Liver (tissue), 9 donors: ENCODE results near the gene NTM. TPM values are rescaled to one million over a fixed set of nuclear protein-coding genes. Genes with fewer than 3 reads are reported as not detected.

Experiments
- DNase-seq: peaks from one replicate; pipeline ENCODE4 v3.0.0-alpha.2; 2017; ENCODE audit warnings: low spot score
- H3K27ac ChIP-seq, 2 donors: one replicate each; pipeline ENCODE4 v1.7.0; 2013; ENCODE audit warnings: inconsistent platforms in 2 of 2, low read length in 2 of 2, control low read depth in 1 of 2, low read depth in 1 of 2, mild to moderate bottlenecking in 1 of 2
- H3K27me3 ChIP-seq, 4 donors: one replicate each; pipeline versions ENCODE4 v1.6.1 to v1.7.0; 2013; ENCODE audit warnings: low read length in 3 of 4, inconsistent platforms in 1 of 4, mild to moderate bottlenecking in 1 of 4, moderate library complexity in 1 of 4; ENCODE audit not compliant: control insufficient read depth in 4 of 4, insufficient read depth in 4 of 4
- H3K36me3 ChIP-seq, 4 donors: one replicate each; pipeline versions ENCODE4 v1.6.1 to v1.7.0; 2013; ENCODE audit warnings: low read length in 3 of 4, mild to moderate bottlenecking in 3 of 4, low read depth in 1 of 4, moderate library complexity in 1 of 4; ENCODE audit not compliant: control insufficient read depth in 4 of 4, insufficient read depth in 3 of 4
- H3K4me1 ChIP-seq, 4 donors: one replicate each; pipeline versions ENCODE4 v1.6.1 to v1.7.0; 2013; ENCODE audit warnings: low read length in 3 of 4, mild to moderate bottlenecking in 3 of 4, moderate library complexity in 1 of 4; ENCODE audit not compliant: control insufficient read depth in 4 of 4, insufficient read depth in 4 of 4
- H3K4me3 ChIP-seq, 3 donors: one replicate each; pipeline versions ENCODE4 v1.6.1 to v1.7.0; 2013; ENCODE audit warnings: low read length in 3 of 3, control low read depth in 1 of 3, low read depth in 1 of 3, mild to moderate bottlenecking in 1 of 3
- H3K9ac ChIP-seq, 2 donors: one replicate each; pipeline ENCODE4 v1.7.0; 2013; ENCODE audit warnings: low read length in 2 of 2, mild to moderate bottlenecking in 2 of 2, moderate library complexity in 2 of 2, control low read depth in 1 of 2, low read depth in 1 of 2
- H3K9me3 ChIP-seq, 4 donors: one replicate each; pipeline versions ENCODE4 v1.6.1 to v1.7.0; 2013; ENCODE audit warnings: low read length in 3 of 4; ENCODE audit not compliant: control insufficient read depth in 4 of 4
- CTCF ChIP-seq: fragments of 150-350 bp; IDR thresholded peaks from 2 replicates; pipeline ENCODE4 v1.5.1; 2017; ENCODE audit warnings: improper control_type of control experiment, low read depth, low read length; ENCODE audit not compliant: missing input control
- EGR1 ChIP-seq, 2 donors: IDR thresholded peaks; 2 replicates each; pipeline ENCODE4 v1.6.1; 2016 to 2018; ENCODE audit warnings: antibody characterized with exemption in 2 of 2, low read depth in 2 of 2
- FOXA1 ChIP-seq: IDR thresholded peaks from 2 replicates; pipeline ENCODE4 v1.6.1; 2016; ENCODE audit warnings: antibody characterized with exemption
- FOXA2 ChIP-seq: IDR thresholded peaks from 2 replicates; pipeline ENCODE4 v1.6.1; 2016; ENCODE audit warnings: antibody characterized with exemption
- GABPA ChIP-seq, 2 donors: IDR thresholded peaks in 1 of 2; conservative IDR thresholded peaks in 1 of 2; 2 replicates each; pipeline ENCODE4 v1.6.1; 2016; ENCODE audit warnings: antibody characterized with exemption in 2 of 2, mild to moderate bottlenecking in 1 of 2, moderate library complexity in 1 of 2
- HNF4A ChIP-seq, 2 donors: conservative IDR thresholded peaks; 2 replicates each; pipeline ENCODE4 v1.6.1; 2016; ENCODE audit warnings: antibody characterized with exemption in 2 of 2, mild to moderate bottlenecking in 2 of 2
- HNF4G ChIP-seq: IDR thresholded peaks from 2 replicates; pipeline ENCODE4 v1.6.1; 2016; ENCODE audit warnings: antibody characterized with exemption
- JUND ChIP-seq, 2 donors: IDR thresholded peaks; 2 replicates each; pipeline ENCODE4 v1.6.1; 2016; ENCODE audit warnings: antibody characterized with exemption in 2 of 2
- MAX ChIP-seq: IDR thresholded peaks from 2 replicates; pipeline ENCODE4 v1.6.1; 2016; ENCODE audit warnings: antibody characterized with exemption
- NR2F2 ChIP-seq: IDR thresholded peaks from 2 replicates; pipeline ENCODE4 v1.6.1; 2016; ENCODE audit warnings: antibody characterized with exemption
- RAD21 ChIP-seq, 2 donors: IDR thresholded peaks; 2 replicates each; pipeline ENCODE4 v1.6.1; 2016; ENCODE audit warnings: antibody characterized with exemption in 2 of 2, mild to moderate bottlenecking in 2 of 2
- REST ChIP-seq: IDR thresholded peaks from 2 replicates; pipeline ENCODE4 v1.6.1; 2016; ENCODE audit warnings: antibody characterized with exemption, mild to moderate bottlenecking
- RXRA ChIP-seq, 2 donors: IDR thresholded peaks; 2 replicates each; pipeline ENCODE4 v1.6.1; 2017 to 2018; ENCODE audit warnings: antibody characterized with exemption in 2 of 2, mild to moderate bottlenecking in 1 of 2
- YY1 ChIP-seq: IDR thresholded peaks from 2 replicates; pipeline ENCODE4 v1.6.1; 2016; ENCODE audit warnings: antibody characterized with exemption, mild to moderate bottlenecking
- ZBTB33 ChIP-seq: IDR thresholded peaks from 2 replicates; pipeline ENCODE4 v1.6.1; 2016; ENCODE audit warnings: antibody characterized with exemption
- WGBS: extraction: QIAGEN DNeasy Blood & Tissue Kit; methylation state at CpG from one replicate; pipeline ENCODE4 v1.1.7; 2013; 5-methylcytosine and 5-hydroxymethylcytosine counted together
- polyA plus RNA-seq, 2 donors: library from polyadenylated mRNA; stranded (reverse) in 1 of 2; unstranded in 1 of 2; fragments of 200-250 nt in 1 of 2; fragments of >200 nt in 1 of 2; fragmentation: Nextera tagmentation in 1 of 2; extraction: Ambion mirVana in 1 of 2; gene quantifications; one replicate each; pipeline versions ENCODE4 v1.2.1 to v1.2.3, GENCODE V29; 2013 to 2015
- total RNA-seq, 2 donors: library from RNA; depleted of rRNA; stranded (reverse); fragments of >200 nt; gene quantifications; one replicate each; pipeline ENCODE4 v1.2.3, GENCODE V29; 2014
- donor health status: healthy.
- donor health status: healthy.
- donor health status: healthy.
- donor health status: healthy.
- donor health status: healthy.

The NTM gene
- total and polyA plus RNA-seq, 4 donors: 0.08 to 1.1 (median 0.08) TPM; not detected in 1

GRCh38 chr11:131465039-131465438 is 94.6 kb downstream of the NTM start:
- Histone ChIP-seq H3K4me1 (no peaks in the 10 kb centered on the region), H3K27ac (no peak overlapping the region), H3K36me3 (no peaks in the 10 kb centered on the region), H3K9ac (no peak overlapping the region), H3K27me3 (peaks cover 3 to 4% (median 3%) of the 10 kb centered on the region in 4 donors), H3K9me3 (no peaks in the 10 kb centered on the region), H3K4me3 (no peak overlapping the region)
- WGBS: 84% methylated on average over 5 of the region's 5 CpGs
- TF ChIP-seq HNF4A (conservative IDR thresholded peaks at IDR 0.05) (no peak), CTCF (no peak), NR2F2 (no peak), REST (no peak), GABPA (IDR thresholded peaks at IDR 0.05 in 1 of 2, conservative IDR thresholded peaks at IDR 0.05 in 1 of 2) (no peak), ZBTB33 (no peak), RAD21 (IDR thresholded peaks at IDR 0.05) (no peak), JUND (IDR thresholded peaks at IDR 0.05) (no peak), FOXA2 (no peak), YY1 (no peak), HNF4G (no peak)
- DNase-seq: no peak

- Histone ChIP-seq H3K4me1 (no peaks in the 10 kb centered on the region), H3K36me3 (no peaks in the 10 kb centered on the region), H3K9ac (no peak overlapping the region), H3K4me3 (no peak overlapping the region), H3K9me3 (no peaks in the 10 kb centered on the region), H3K27me3 (peaks cover 3 to 4% (median 3%) of the 10 kb centered on the region in 4 donors), H3K27ac (no peak overlapping the region)
- no peak for DNase-seq
- 28% methylated on average over 5 of the region's 5 CpGs for WGBS
- TF ChIP-seq FOXA2: no peak
- no peak for TF ChIP-seq JUND (IDR thresholded peaks at IDR 0.05)
- TF ChIP-seq MAX: no peak
- no peak for TF ChIP-seq REST
- no peak for TF ChIP-seq GABPA (IDR thresholded peaks at IDR 0.05 in 1 of 2, conservative IDR thresholded peaks at IDR 0.05 in 1 of 2)
- no peak for TF ChIP-seq HNF4A (conservative IDR thresholded peaks at IDR 0.05)
- TF ChIP-seq HNF4G: no peak
- no peak for TF ChIP-seq YY1
- no peak for TF ChIP-seq FOXA1
- TF ChIP-seq ZBTB33: no peak
- TF ChIP-seq RXRA (IDR thresholded peaks at IDR 0.05): no peak
- TF ChIP-seq CTCF: no peak
- no peak for TF ChIP-seq EGR1 (IDR thresholded peaks at IDR 0.05; ENCODE audit: low read depth in 2 of 2)
- no peak for TF ChIP-seq NR2F2
Observed at GRCh38 chr11:131465746-131466145, 95.3 kb downstream of the NTM start.
